Ovary (tissue), 9 donors: ENCODE results near the gene CCDC171. TPM values are rescaled to one million over a fixed set of nuclear protein-coding genes. Genes with fewer than 3 reads are reported as not detected.

ENCODE experiments used
- DNase-seq, 5 donors: peaks; one replicate each; pipeline ENCODE4 v3.0.0-alpha.2; 2019 to 2020
- H3K27ac ChIP-seq, 2 donors: fragments of 200-600 bp; one replicate each; pipeline versions ENCODE4 v1.5.1 to v1.8.0; 2019 to 2022
- H3K27me3 ChIP-seq: fragments of 200-600 bp; one replicate; pipeline ENCODE4 v1.8.0; 2022
- H3K36me3 ChIP-seq: fragments of 200-600 bp; sonication (generic); one replicate; pipeline ENCODE4 v1.5.1; 2019
- H3K4me1 ChIP-seq: one replicate; pipeline ENCODE4 v1.8.1; 2013; ENCODE audit warnings: mild to moderate bottlenecking, moderate library complexity; ENCODE audit not compliant: insufficient read depth
- H3K4me3 ChIP-seq: fragments of 200-600 bp; sonication (generic); one replicate; pipeline ENCODE4 v1.5.1; 2017
- H3K9me3 ChIP-seq, 2 donors: fragments of 200-600 bp in 1 of 2; sonication (generic) in 1 of 2; one replicate each; pipeline versions ENCODE4 v1.5.1 to v1.8.1; 2013 to 2019; ENCODE audit warnings: mild to moderate bottlenecking in 1 of 2, moderate library complexity in 1 of 2
- CTCF ChIP-seq, 3 donors: fragments of 450-650 bp in 2 of 3; fragments of 200-600 bp in 1 of 3; IDR thresholded peaks; one replicate each; pipeline versions ENCODE4 v1.5.1 to v1.8.0; 2016 to 2022; ENCODE audit warnings: antibody characterized with exemption in 3 of 3, mild to moderate bottlenecking in 1 of 3
- EP300 ChIP-seq: sonication (generic); formaldehyde crosslinking; IDR thresholded peaks from one replicate; pipeline ENCODE4 v1.6.1; 2017; ENCODE audit warnings: antibody characterized with exemption
- POLR2A ChIP-seq: fragments of 450-650 bp; IDR thresholded peaks from one replicate; pipeline ENCODE4 v1.6.1; 2017; ENCODE audit warnings: antibody characterized with exemption, mild to moderate bottlenecking, moderate library complexity
- WGBS, 3 donors: extraction: QIAGEN DNeasy Blood & Tissue Kit in 1 of 3; methylation state at CpG; one replicate each; pipeline versions ENCODE4 v1.1.5 to v1.1.7; 2013 to 2017; 5-methylcytosine and 5-hydroxymethylcytosine counted together
- intact Hi-C, 4 donors: fragments of 100-400 bp; cut with DNase I; formaldehyde crosslinking; loops; one replicate each; pipeline versions ENCODE4 v1.11.0 to v1.15.1; 2022 to 2023
- polyA plus RNA-seq, 2 donors: library from polyadenylated mRNA; stranded (reverse); fragments of 200-250 nt in 1 of 2; fragments of 350-450 nt in 1 of 2; fragmentation: Illumina TruSeq in 1 of 2; extraction: RNeasy Lipid Tissue Mini Kit (QIAGEN cat#74804) in 1 of 2; gene quantifications; one replicate each; pipeline ENCODE4 v1.2.3, GENCODE V29; 2013 to 2014
- total RNA-seq, 7 donors: library from RNA; depleted of rRNA in 2 of 7; stranded (reverse); fragments of >200 nt in 2 of 7; fragmentation: NEBNext Ultra II Directional in 3 of 7; extraction: Animal tissue kit (Norgen Biotek cat#: 25700) in 3 of 7; gene quantifications; one replicate each; pipeline versions ENCODE4 v1.1.0 to v1.2.4, GENCODE V29; 2016 to 2023
- donor health status: DM: no; HTN: no; CAD: no; lungs with moderate emphysema.
- donor health status: DM: no; HTN: no; CAD: no.
- donor health status: Bipolar disorder and iron deficiency.
- donor health status: DM: yes; HTN: yes; CAD: no.
- donor health status: DM: no; HTN: no; CAD: no.
- donor health status: DM: yes; HTN: yes; CAD: no.

The CCDC171 gene
- total and polyA plus RNA-seq, 9 donors, result 2.0 to 6.1 (median 5.0) TPM

- Histone ChIP-seq H3K4me3 (no peak overlapping the region), H3K27me3 (no peaks in the 10 kb centered on the region), H3K9me3 (no peaks in the 10 kb centered on the region), H3K27ac (no peak overlapping the region), H3K36me3 (no peaks in the 10 kb centered on the region), H3K4me1 (no peaks in the 10 kb centered on the region)
- no peak for DNase-seq
- intact Hi-C loops, result loop anchor here in 3 of 4 donors (10.0 kb wide), 3 partner anchors 182 to 392 kb away; partner anchors contain the start of gene SNAPC3 (in 1 of the 3)
- 1 to 8% (median 5%) methylated on average over 2 of the region's 2 CpGs for WGBS, 3 donors
- TF ChIP-seq EP300 (no peak), CTCF (IDR thresholded peaks at IDR 0.05) (peak; percentile 44 to 60 (median 46))
Observed at GRCh38 chr9:15606643-15607472, 54.0 kb downstream of the CCDC171 start.

- Histone ChIP-seq H3K4me3 (no peak overlapping the region), H3K9me3 (no peaks in the 10 kb centered on the region), H3K27ac (no peak overlapping the region), H3K36me3 (no peaks in the 10 kb centered on the region), H3K4me1 (no peaks in the 10 kb centered on the region), H3K27me3 (no peaks in the 10 kb centered on the region)
- DNase-seq, result no peak
- WGBS, 3 donors, result 83 to 94% (median 91%) methylated on average over 4 of the region's 4 CpGs
- intact Hi-C loops, result no loop called here
- TF ChIP-seq POLR2A, result no peak
- no peak for TF ChIP-seq CTCF (IDR thresholded peaks at IDR 0.05)
- TF ChIP-seq EP300, result no peak
Observed at GRCh38 chr9:15612962-15613361, 60.1 kb downstream of the CCDC171 start.

GRCh38 chr9:15617782-15618181 is 64.9 kb downstream of the CCDC171 start:
- no peak for DNase-seq
- H3K27ac ChIP-seq, result no peak overlapping the region
- no peaks in the 10 kb centered on the region for H3K27me3 ChIP-seq
- intact Hi-C loops, result no loop called here
- no peak overlapping the region for H3K4me3 ChIP-seq
- H3K9me3 ChIP-seq, result no peaks in the 10 kb centered on the region
- H3K36me3 ChIP-seq, result no peaks in the 10 kb centered on the region
- TF ChIP-seq POLR2A, result no peak
- TF ChIP-seq CTCF (IDR thresholded peaks at IDR 0.05), result no peak
- TF ChIP-seq EP300, result no peak
- no peaks in the 10 kb centered on the region for H3K4me1 ChIP-seq
- 89 to 92% (median 90%) methylated on average over 7 of the region's 7 CpGs for WGBS, 3 donors

- 76 to 81% (median 77%) methylated on average over 18 of the region's 18 CpGs for WGBS, 3 donors
- Histone ChIP-seq H3K27ac (no peak overlapping the region), H3K27me3 (no peaks in the 10 kb centered on the region), H3K36me3 (no peaks in the 10 kb centered on the region), H3K4me3 (no peak overlapping the region), H3K4me1 (no peaks in the 10 kb centered on the region), H3K9me3 (no peaks in the 10 kb centered on the region)
- intact Hi-C loops, result no loop called here
- DNase-seq, result no peak
- TF ChIP-seq EP300 (no peak), POLR2A (no peak), CTCF (IDR thresholded peaks at IDR 0.05) (no peak)
Observed at GRCh38 chr9:15618540-15619331, 65.9 kb downstream of the CCDC171 start.
